IPS-15b (cell line): ENCODE measurements around the gene KCNA3.

Experiments
- H3K27me3 ChIP-seq: one replicate; pipeline ENCODE4 v1.6.1; 2013; ENCODE audit warnings: low read length; ENCODE audit not compliant: control insufficient read depth, insufficient read depth
- H3K36me3 ChIP-seq: one replicate; pipeline ENCODE4 v1.6.1; 2013; ENCODE audit warnings: low read length; ENCODE audit not compliant: control insufficient read depth, insufficient read depth
- H3K4me1 ChIP-seq: one replicate; pipeline ENCODE4 v1.6.1; 2013; ENCODE audit warnings: mild to moderate bottlenecking, low read length; ENCODE audit not compliant: control insufficient read depth, insufficient read depth
- H3K4me3 ChIP-seq: one replicate; pipeline ENCODE4 v1.5.1; 2013; ENCODE audit warnings: low read depth, low read length
- H3K9ac ChIP-seq: one replicate; pipeline ENCODE4 v1.6.1; 2013; ENCODE audit warnings: low read depth, mild to moderate bottlenecking, low read length
- H3K9me3 ChIP-seq: one replicate; pipeline ENCODE4 v1.6.1; 2013; ENCODE audit warnings: mild to moderate bottlenecking, low read length; ENCODE audit not compliant: control insufficient read depth, insufficient read depth

KCNA3 gene

DNA sequence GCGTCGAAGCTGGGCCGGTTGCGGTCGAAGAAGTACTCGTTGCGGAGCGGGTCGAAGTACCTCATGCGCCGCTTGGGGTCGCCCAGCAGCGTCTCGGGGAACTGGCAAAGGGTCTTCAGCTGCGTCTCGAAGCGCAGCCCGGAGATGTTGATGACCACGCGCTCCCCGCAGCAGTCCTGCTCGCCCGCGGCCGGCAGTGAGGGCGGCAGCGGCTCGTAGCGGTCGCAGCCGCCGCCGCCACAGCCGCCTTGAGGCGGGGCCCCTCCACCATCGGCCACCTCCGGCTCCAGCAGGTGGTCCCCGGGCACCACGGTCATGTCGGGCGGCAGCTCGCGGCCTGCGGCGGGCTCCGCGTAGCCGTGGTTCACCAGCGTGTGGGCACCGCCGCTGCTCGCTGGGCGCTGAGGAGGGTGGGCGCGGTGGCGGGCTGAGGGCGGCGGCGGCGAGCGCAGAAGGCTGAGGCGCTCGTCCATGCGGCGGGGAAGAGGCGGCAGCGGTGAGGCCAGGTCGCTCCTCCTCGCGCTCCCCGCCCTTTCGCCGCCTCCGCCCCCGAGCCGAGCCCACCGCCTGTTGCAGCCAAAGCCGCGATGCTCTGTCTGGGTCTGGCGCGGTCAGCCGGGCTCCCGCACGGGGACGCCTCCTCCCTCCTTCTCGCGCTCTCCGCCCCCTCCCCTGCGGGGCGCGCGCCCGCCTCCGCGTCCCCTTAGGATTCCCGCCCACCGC lies at the start of gene KCNA3:
Gene KCNA3 (minus strand): TSS at position 604 of the 723 bp plus-strand sequence. CDS start 131 bp downstream, at position 473.
- Histone ChIP-seq H3K9ac (peak within 1 kb of the TSS; percentile 60), H3K27me3 (peaks cover 60% of the 10 kb centered on the region), H3K9me3 (no peaks in the 10 kb centered on the region), H3K4me3 (peak within 1 kb of the TSS; percentile 68), H3K4me1 (peaks cover 4% of the 10 kb centered on the region), H3K36me3 (no peaks in the 10 kb centered on the region)

DNA sequence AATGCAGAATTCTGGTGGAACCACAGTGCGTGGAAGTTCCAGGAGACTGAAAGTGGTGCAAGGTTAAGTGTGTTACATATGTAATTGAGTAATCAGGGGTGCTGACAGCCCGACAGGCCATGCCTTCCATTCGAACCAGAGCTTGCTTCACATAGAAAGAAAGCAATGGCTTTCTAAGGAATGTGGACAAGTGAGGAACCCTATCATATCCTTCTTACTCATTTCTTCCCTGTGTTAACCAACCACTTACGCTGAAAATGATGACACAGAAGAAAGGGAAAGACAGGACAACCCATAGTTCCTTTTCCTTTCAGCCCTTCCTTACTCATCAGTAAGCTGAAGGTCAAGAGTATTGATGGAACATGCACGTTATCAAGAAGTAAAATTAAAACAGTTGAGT lies 48.1 kb upstream of the KCNA3 start:
- H3K9me3 ChIP-seq: no peaks in the 10 kb centered on the region
- peaks cover 3% of the 10 kb centered on the region for H3K27me3 ChIP-seq
- H3K9ac ChIP-seq: no peak overlapping the region
- H3K4me1 ChIP-seq: no peaks in the 10 kb centered on the region
- no peaks in the 10 kb centered on the region for H3K36me3 ChIP-seq
- H3K4me3 ChIP-seq: no peak overlapping the region

DNA sequence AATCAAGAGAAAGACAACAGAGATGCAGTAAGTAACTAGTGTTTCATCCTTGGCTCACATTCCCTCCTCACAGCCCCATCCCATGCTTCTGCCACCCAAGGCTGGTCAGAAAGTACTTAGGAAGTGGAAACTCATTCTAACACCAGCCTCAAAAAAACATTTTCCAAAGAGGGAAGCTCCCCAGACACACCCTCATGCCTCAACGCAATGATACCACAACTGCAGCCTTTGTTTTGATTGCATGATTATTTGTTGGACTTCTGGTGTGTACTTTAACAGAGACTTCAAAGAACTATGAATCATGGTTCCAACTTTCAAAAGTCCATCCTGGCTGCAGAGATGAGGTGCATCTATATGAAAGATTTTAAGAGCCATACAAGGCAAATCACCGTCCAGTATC lies 45.2 kb upstream of the KCNA3 start:
- Histone ChIP-seq H3K9ac (no peak overlapping the region), H3K4me1 (no peaks in the 10 kb centered on the region), H3K9me3 (no peaks in the 10 kb centered on the region), H3K36me3 (no peaks in the 10 kb centered on the region), H3K4me3 (no peak overlapping the region), H3K27me3 (peaks cover 3% of the 10 kb centered on the region)

DNA sequence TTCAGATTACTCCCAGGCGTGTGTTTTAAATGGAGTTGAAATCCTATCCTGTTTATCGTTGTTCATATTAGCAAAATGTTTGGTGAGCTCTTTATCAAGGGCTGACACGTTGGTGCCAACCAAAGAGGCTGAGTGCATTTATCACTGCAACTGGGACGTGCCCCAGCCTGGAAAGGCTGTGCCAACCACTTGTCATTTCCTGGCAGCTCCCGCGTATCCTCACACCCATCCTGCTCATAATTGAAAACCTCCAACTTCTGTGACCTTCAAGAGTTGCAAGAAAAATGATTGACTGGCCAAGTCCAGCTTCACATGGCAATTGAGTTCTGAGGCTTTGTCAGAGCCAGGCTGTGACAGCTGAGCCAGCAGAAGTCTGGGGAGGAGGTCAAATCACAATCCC lies 43.7 kb upstream of the KCNA3 start:
- H3K36me3 ChIP-seq: no peaks in the 10 kb centered on the region
- H3K27me3 ChIP-seq: peaks cover 3% of the 10 kb centered on the region
- no peak overlapping the region for H3K9ac ChIP-seq
- no peak overlapping the region for H3K4me3 ChIP-seq
- H3K4me1 ChIP-seq: no peaks in the 10 kb centered on the region
- no peaks in the 10 kb centered on the region for H3K9me3 ChIP-seq

DNA sequence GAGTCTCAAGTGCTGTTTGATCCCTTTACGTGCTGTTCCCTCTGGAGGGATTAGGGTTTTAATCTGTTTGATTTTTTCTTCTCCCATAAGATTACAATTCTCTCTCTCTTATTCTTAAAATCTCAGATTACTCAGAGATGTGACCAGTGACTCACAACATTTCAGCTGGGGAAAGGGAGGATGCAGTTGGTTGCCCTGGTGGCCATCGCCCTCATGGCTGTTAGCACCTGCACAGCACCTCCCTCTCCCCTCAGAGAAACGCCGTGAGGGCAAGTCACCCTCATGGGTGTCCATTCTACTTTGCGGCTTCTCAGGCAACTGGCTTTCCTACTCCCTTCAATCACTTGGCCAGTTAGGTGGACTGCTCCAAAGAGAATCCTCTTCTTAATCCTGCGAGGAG lies 42.4 kb upstream of the KCNA3 start:
- H3K9me3 ChIP-seq: no peaks in the 10 kb centered on the region
- H3K36me3 ChIP-seq: no peaks in the 10 kb centered on the region
- no peaks in the 10 kb centered on the region for H3K4me1 ChIP-seq
- H3K9ac ChIP-seq: no peak overlapping the region
- H3K4me3 ChIP-seq: no peak overlapping the region
- peaks cover 3% of the 10 kb centered on the region for H3K27me3 ChIP-seq

DNA sequence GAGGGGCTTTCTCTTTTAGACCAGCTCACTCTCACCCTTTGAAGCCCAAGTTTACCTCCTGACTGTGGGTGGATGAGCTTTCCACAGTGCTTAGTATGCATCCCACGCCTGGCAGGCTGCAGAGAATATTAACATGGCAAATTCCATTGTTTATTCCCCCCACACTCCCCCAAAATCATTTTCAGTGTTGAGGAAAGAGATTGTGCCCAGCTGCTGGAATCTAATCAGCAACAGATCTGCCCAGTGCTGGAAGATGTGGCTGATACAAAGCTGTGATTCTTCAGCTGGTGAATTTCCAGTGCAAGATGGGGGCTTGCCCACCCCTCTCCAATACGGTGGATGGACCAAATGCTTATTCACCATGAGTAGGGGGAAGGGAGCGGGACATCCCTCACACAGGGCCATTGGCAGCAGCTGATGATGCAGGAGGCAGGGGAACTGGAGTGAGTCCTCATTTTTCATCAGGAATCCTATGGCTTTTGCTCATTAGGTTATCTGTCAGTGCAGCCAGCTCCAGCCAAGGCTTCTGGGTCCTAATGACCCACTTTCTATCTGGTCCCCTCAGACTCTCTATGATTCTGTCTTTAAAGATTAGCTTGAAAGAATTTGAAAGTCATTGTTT lies 39.7 kb upstream of the KCNA3 start:
- H3K9ac ChIP-seq: no peak overlapping the region
- no peak overlapping the region for H3K4me3 ChIP-seq
- no peaks in the 10 kb centered on the region for H3K9me3 ChIP-seq
- no peaks in the 10 kb centered on the region for H3K36me3 ChIP-seq
- H3K27me3 ChIP-seq: no peaks in the 10 kb centered on the region
- no peaks in the 10 kb centered on the region for H3K4me1 ChIP-seq

DNA sequence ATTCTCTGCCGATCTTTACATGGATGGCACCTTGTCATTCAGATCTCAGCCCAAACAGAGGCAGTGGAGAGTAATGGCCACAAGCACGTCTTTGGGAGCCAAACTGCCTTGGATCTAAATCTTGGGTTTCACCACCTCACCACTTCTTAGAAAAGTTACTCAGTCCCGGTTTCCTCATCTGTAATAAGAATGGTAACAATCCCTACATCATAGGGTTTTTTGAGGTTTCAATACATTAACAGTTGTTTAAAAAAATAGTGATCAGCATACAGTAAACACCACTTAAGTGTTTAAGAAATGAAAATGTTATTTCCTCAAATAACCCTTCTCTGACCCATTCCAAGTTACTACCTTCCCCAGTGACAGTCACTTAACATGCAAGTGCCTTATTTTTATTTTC lies 38.5 kb upstream of the KCNA3 start:
- Histone ChIP-seq H3K9ac (no peak overlapping the region), H3K9me3 (no peaks in the 10 kb centered on the region), H3K4me3 (no peak overlapping the region), H3K36me3 (no peaks in the 10 kb centered on the region), H3K4me1 (no peaks in the 10 kb centered on the region), H3K27me3 (no peaks in the 10 kb centered on the region)

DNA sequence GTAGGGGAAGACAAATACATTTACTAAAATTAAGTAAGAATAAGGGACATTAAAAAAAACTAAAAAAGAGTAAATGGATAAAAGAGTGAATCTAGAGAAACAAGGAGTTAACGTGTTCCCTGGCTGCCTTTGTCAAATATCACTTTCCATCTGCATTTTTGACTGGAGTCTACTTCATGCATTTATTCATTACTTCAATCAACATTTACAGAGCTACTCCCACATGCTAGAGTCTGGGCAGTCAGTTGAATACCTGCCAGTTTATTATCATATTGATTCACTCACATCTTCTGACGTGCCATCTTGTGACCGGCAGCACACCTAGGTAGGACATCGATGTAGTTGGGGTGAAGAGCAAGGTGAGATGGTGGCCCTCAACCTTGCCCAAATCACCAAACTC lies 35.6 kb upstream of the KCNA3 start:
- no peaks in the 10 kb centered on the region for H3K36me3 ChIP-seq
- no peak overlapping the region for H3K9ac ChIP-seq
- H3K9me3 ChIP-seq: no peaks in the 10 kb centered on the region
- no peak overlapping the region for H3K4me3 ChIP-seq
- H3K27me3 ChIP-seq: no peaks in the 10 kb centered on the region
- H3K4me1 ChIP-seq: no peaks in the 10 kb centered on the region

DNA sequence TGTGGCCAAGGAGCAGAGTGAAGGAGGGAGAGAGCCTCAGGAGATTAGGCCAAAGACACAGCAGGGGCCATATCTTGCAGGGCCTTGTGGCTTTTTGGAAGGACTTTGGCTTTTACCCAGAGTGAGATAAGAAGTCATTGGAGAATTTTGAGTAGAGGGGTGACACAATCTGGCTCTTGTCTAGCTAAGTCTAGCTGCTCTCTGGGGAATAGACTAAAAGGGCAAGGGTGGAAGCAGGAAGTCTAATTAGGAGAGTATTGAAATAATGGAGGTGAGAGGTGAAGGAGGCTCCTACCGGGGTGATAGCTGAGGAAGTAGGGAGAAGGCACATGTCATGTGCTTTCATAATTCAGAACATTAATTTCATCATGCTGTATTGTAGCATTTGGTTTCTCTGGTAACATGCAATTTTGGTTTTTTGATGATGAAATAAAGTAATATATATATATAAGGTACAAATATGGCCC lies 34.3 kb upstream of the KCNA3 start:
- Histone ChIP-seq H3K9ac (no peak overlapping the region), H3K36me3 (no peaks in the 10 kb centered on the region), H3K9me3 (no peaks in the 10 kb centered on the region), H3K27me3 (no peaks in the 10 kb centered on the region), H3K4me3 (no peak overlapping the region), H3K4me1 (no peaks in the 10 kb centered on the region)

DNA sequence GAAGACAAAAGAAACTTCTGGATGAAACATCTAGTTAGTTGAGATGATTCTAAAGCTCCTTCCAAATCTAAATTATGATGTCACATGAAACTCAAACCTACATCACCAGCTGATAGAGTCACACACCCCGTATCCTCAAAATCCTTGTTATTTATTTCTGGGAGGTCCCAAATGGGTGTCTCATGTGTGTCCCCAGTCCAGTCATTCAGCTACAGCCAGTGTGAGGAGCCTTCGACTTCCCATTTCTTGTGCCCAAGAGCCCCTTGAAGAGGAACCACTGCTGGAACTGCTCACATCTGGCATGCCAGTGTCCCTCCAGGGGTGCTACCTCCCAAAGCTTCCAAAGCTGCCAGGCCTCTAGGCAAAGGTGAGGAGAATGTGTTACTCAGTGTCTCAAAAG lies 32.5 kb upstream of the KCNA3 start:
- H3K9ac ChIP-seq: no peak overlapping the region
- H3K36me3 ChIP-seq: no peaks in the 10 kb centered on the region
- no peaks in the 10 kb centered on the region for H3K4me1 ChIP-seq
- no peaks in the 10 kb centered on the region for H3K9me3 ChIP-seq
- H3K4me3 ChIP-seq: no peak overlapping the region
- no peaks in the 10 kb centered on the region for H3K27me3 ChIP-seq

DNA sequence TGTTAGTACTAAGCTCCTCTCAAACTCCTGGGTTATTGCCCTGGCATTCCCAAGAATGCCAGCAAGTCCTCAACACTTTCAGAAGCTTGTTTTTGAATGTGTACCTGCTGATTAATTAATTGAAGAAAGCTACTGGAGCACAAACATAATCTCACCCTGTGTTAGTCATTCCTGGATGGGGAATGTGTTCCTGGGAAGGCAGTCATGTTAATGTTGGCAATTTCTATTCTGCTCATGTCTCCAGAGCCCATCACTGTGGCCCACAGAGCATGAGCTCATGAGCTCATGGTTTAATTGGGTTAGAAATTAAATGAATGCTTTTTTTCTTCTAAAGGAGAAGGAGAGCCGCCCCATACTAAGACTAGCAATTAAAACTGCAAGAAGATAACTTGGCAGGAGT lies 31.9 kb upstream of the KCNA3 start:
- no peaks in the 10 kb centered on the region for H3K9me3 ChIP-seq
- H3K27me3 ChIP-seq: no peaks in the 10 kb centered on the region
- H3K4me1 ChIP-seq: no peaks in the 10 kb centered on the region
- H3K9ac ChIP-seq: no peak overlapping the region
- H3K36me3 ChIP-seq: no peaks in the 10 kb centered on the region
- no peak overlapping the region for H3K4me3 ChIP-seq

DNA sequence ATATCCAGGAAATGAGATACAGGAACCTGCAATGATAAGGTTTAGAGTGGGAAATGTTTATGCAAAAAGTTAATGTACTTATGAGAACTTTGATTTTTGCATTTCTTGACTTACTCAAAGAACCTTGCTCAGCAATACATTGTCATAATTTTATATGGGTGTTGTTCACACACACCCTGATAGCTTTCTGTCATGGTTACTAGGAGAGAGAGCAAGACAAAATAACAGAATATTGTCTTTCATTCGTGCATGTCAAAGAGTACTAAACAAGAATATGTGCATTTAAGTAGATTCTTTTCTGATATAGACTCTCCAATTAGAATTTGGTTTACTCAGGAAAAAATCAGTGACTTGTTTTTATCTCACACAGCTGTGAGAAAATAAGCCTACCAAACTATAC lies 27.5 kb upstream of the KCNA3 start:
- no peaks in the 10 kb centered on the region for H3K9me3 ChIP-seq
- no peak overlapping the region for H3K9ac ChIP-seq
- no peaks in the 10 kb centered on the region for H3K4me1 ChIP-seq
- no peaks in the 10 kb centered on the region for H3K36me3 ChIP-seq
- no peak overlapping the region for H3K4me3 ChIP-seq
- no peaks in the 10 kb centered on the region for H3K27me3 ChIP-seq
